Fibroblast of lung (primary cell): ENCODE measurements around the gene PHIP.

Experiments used
- CTCF ChIP-seq, 2 donors: IDR thresholded peaks in 1 of 2; conservative IDR thresholded peaks in 1 of 2; 1 replicate in 1 of 2; 2 replicates in 1 of 2; pipeline ENCODE4 v1.5.1; 2011 to 2012; ENCODE audit warnings: low read length in 2 of 2, control low read depth in 1 of 2, inconsistent platforms in 1 of 2, low read depth in 1 of 2, mild to moderate bottlenecking in 1 of 2
- EZH2 ChIP-seq: IDR thresholded peaks from 2 replicates; pipeline ENCODE4 v1.5.1; 2012; ENCODE audit warnings: low read length, control low read depth, mild to moderate bottlenecking; ENCODE audit errors: missing control alignments

GRCh38 chr6:79100304-79100703 lies 22.2 kb upstream of the PHIP start:
- no peak for TF ChIP-seq CTCF (conservative IDR thresholded peaks at IDR 0.05 in 1 of 2, IDR thresholded peaks at IDR 0.05 in 1 of 2; ENCODE audit: low read depth in 1 of 2, low read length in 2 of 2)
- TF ChIP-seq EZH2 = no peak
